ENCODE measurements around the gene SLC17A8.
A peak's percentile ranks its signal among the peaks of the same experiment; 100 is the strongest.

The SLC17A8 gene

GRCh38 chr12:100437038-100437841 lies 80.4 kb downstream of the SLC17A8 start:
- DNase-seq (ENCODE audit: low read depth) = peak; percentile 23
- TF ChIP-seq CTCF (conservative IDR thresholded peaks at IDR 0.05; ENCODE audit: low read depth, low read length) = no peak
- H3K4me3 ChIP-seq (ENCODE audit: low read length) = no peak overlapping the region

GRCh38 chr12:100439797-100440196 lies 82.9 kb downstream of the SLC17A8 start:
- no peak for DNase-seq (ENCODE audit: low read depth)
- no peak for TF ChIP-seq CTCF (conservative IDR thresholded peaks at IDR 0.05; ENCODE audit: low read depth, low read length)
- no peak overlapping the region for H3K4me3 ChIP-seq (ENCODE audit: low read length)

GRCh38 chr12:100442403-100442802 lies 85.5 kb downstream of the SLC17A8 start:
- H3K4me3 ChIP-seq (ENCODE audit: low read length) = no peak overlapping the region
- peak; percentile 43 for DNase-seq (ENCODE audit: low read depth)
- no peak for TF ChIP-seq CTCF (conservative IDR thresholded peaks at IDR 0.05; ENCODE audit: low read depth, low read length)

GRCh38 chr12:100443434-100443833 lies 86.6 kb downstream of the SLC17A8 start:
- TF ChIP-seq CTCF (conservative IDR thresholded peaks at IDR 0.05; ENCODE audit: low read depth, low read length) = no peak
- DNase-seq (ENCODE audit: low read depth) = no peak
- no peak overlapping the region for H3K4me3 ChIP-seq (ENCODE audit: low read length)

- H3K4me3 ChIP-seq (ENCODE audit: low read length) = no peak overlapping the region
- no peak for TF ChIP-seq CTCF (conservative IDR thresholded peaks at IDR 0.05; ENCODE audit: low read depth, low read length)
- no peak for DNase-seq (ENCODE audit: low read depth)
Measured at GRCh38 chr12:100445081-100445481, 88.2 kb downstream of the SLC17A8 start.

- TF ChIP-seq CTCF (conservative IDR thresholded peaks at IDR 0.05; ENCODE audit: low read depth, low read length) = no peak
- no peak overlapping the region for H3K4me3 ChIP-seq (ENCODE audit: low read length)
- DNase-seq (ENCODE audit: low read depth) = no peak
Measured at GRCh38 chr12:100447381-100447780, 90.5 kb downstream of the SLC17A8 start.

- DNase-seq (ENCODE audit: low read depth) = no peak
- H3K4me3 ChIP-seq (ENCODE audit: low read length) = no peak overlapping the region
- TF ChIP-seq CTCF (conservative IDR thresholded peaks at IDR 0.05; ENCODE audit: low read depth, low read length) = no peak
Measured at GRCh38 chr12:100448656-100449055, 91.8 kb downstream of the SLC17A8 start.
